ENCODE measurements around the gene GNG12. TPM values are rescaled to one million over a fixed set of nuclear protein-coding genes. Genes with fewer than 3 reads are reported as not detected.

GNG12 gene
- total and polyA plus RNA-seq, 9 of the 15 experiments (the other 6 are each of a cell fraction or from before 2014, with no cell fraction given): 2.6 to 6.0 (median 4.1) TPM

DNA sequence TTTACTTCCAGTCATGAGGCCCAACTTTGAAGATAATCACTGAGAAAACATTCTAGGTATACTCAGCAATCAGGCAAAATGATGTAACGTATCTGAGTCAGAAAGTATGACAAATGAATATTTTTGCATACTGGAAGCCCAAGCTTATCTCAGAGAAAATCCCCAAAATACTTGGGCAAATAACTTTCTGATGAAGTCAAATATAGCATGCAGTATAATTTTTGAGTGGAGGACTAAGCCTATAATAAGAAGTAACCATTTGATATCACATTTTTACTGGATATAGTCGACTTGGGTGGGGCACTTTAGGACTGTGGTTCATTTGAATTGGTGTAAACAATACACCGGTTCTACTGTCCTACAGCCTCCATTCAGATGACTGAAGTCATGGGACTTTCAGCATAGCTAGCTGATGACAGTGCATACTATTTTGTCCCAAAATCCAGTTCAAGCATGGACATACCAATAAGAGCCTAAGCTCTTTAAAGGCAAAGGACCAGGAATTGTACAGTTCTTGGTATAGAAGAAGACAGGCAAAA, 150.5 kb downstream of the GNG12 start (continued):
- TF ChIP-seq, protein P1, sequence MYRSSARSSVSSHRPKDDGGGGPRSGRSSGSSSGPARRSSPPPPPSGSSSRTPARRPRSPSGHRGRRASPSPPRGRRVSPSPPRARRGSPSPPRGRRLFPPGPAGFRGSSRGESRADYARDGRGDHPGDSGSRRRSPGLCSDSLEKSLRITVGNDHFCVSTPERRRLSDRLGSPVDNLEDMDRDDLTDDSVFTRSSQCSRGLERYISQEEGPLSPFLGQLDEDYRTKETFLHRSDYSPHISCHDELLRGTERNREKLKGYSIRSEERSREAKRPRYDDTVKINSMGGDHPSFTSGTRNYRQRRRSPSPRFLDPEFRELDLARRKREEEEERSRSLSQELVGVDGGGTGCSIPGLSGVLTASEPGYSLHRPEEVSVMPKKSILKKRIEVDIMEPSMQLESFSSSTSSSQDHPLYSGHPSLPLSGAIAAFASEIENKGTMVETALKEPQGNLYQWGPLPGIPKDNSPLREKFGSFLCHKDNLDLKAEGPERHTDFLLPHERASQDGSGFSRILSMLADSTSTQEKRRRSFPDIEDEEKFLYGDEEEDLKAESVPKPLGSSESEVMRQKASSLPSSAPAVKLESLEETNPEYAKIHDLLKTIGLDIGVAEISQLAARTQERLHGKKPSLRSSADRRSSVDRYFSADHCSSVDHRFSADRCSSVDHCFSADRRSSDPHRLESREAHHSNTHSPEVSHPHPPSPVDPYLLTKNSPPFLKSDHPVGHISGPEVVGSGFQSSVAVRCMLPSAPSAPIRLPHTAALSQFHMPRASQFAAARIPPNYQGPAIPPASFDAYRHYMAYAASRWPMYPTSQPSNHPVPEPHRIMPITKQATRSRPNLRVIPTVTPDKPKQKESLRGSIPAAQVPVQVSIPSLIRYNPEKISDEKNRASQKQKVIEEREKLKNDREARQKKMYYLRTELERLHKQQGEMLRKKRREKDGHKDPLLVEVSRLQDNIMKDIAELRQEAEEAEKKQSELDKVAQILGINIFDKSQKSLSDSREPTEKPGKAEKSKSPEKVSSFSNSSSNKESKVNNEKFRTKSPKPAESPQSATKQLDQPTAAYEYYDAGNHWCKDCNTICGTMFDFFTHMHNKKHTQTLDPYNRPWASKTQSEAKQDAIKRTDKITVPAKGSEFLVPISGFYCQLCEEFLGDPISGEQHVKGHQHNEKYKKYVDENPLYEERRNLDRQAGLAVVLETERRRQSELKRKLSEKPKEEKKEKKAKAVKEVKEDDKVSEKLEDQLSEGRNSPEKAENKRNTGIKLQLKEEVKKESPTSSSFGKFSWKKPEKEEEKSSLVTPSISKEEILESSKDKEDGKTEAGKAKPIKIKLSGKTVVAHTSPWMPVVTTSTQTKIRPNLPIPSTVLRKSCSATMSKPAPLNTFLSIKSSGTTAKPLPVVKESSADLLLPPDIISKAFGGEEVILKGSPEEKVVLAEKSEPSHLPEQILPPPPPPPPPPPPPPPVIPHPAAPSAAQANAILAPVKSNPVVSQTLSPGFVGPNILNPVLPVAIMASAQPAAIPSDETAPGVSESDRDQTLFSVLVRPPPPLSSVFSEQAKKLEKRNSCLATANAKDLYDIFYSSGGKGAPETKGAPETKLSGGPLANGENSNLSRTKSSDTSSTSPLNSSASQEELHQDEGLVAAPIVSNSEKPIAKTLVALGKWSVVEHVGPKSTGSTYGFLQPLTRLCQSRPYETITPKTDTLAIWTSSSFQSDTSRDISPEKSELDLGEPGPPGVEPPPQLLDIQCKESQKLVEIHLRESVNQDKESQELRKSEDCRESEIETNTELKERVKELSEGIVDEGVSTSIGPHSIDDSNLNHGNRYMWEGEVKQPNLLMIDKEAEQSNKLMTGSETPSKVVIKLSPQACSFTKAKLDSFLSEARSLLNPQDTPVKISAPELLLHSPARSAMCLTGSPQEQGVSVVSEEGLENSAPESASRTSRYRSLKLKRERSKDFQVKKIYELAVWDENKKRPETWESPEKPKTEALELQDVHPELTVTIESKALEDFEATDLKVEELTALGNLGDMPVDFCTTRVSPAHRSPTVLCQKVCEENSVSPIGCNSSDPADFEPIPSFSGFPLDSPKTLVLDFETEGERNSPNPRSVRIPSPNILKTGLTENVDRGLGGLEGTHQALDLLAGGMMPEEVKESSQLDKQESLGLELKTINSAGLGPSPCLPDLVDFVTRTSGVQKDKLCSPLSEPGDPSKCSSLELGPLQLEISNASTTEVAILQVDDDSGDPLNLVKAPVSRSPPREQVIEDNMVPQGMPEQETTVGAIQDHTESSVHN (IDR thresholded peaks at IDR 0.05; ENCODE audit: borderline replicate concordance in 1 of 2, low read depth in 1 of 2): peak in 1 of 2 experiments; percentile 98; a peak in 2 of 4 replicates
- TF ChIP-seq PYGO2 (tag; IDR thresholded peaks at IDR 0.05) (no peak), MXI1 (IDR thresholded peaks at IDR 0.05; ENCODE audit: low read depth, low read length) (no peak), ZNF212 (CRISPR knock-in tag; IDR thresholded peaks at IDR 0.05) (no peak), POLR2AphosphoS2 (IDR thresholded peaks at IDR 0.05; ENCODE audit: low read length) (no peak), NFE2 (IDR thresholded peaks at IDR 0.05; ENCODE audit: low read depth) (peak; percentile 76), ZFP30 (CRISPR knock-in tag; IDR thresholded peaks at IDR 0.05; ENCODE audit: borderline replicate concordance) (no peak), ELF1 (tag; IDR thresholded peaks at IDR 0.05) (no peak), CAMTA2 (CRISPR knock-in tag; conservative IDR thresholded peaks at IDR 0.05) (no peak)
- TF ChIP-seq, protein P2, sequence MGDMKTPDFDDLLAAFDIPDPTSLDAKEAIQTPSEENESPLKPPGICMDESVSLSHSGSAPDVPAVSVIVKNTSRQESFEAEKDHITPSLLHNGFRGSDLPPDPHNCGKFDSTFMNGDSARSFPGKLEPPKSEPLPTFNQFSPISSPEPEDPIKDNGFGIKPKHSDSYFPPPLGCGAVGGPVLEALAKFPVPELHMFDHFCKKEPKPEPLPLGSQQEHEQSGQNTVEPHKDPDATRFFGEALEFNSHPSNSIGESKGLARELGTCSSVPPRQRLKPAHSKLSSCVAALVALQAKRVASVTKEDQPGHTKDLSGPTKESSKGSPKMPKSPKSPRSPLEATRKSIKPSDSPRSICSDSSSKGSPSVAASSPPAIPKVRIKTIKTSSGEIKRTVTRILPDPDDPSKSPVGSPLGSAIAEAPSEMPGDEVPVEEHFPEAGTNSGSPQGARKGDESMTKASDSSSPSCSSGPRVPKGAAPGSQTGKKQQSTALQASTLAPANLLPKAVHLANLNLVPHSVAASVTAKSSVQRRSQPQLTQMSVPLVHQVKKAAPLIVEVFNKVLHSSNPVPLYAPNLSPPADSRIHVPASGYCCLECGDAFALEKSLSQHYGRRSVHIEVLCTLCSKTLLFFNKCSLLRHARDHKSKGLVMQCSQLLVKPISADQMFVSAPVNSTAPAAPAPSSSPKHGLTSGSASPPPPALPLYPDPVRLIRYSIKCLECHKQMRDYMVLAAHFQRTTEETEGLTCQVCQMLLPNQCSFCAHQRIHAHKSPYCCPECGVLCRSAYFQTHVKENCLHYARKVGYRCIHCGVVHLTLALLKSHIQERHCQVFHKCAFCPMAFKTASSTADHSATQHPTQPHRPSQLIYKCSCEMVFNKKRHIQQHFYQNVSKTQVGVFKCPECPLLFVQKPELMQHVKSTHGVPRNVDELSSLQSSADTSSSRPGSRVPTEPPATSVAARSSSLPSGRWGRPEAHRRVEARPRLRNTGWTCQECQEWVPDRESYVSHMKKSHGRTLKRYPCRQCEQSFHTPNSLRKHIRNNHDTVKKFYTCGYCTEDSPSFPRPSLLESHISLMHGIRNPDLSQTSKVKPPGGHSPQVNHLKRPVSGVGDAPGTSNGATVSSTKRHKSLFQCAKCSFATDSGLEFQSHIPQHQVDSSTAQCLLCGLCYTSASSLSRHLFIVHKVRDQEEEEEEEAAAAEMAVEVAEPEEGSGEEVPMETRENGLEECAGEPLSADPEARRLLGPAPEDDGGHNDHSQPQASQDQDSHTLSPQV (IDR thresholded peaks at IDR 0.05): peak; percentile 73
- TF ChIP-seq, protein P3, sequence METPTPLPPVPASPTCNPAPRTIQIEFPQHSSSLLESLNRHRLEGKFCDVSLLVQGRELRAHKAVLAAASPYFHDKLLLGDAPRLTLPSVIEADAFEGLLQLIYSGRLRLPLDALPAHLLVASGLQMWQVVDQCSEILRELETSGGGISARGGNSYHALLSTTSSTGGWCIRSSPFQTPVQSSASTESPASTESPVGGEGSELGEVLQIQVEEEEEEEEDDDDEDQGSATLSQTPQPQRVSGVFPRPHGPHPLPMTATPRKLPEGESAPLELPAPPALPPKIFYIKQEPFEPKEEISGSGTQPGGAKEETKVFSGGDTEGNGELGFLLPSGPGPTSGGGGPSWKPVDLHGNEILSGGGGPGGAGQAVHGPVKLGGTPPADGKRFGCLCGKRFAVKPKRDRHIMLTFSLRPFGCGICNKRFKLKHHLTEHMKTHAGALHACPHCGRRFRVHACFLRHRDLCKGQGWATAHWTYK (CRISPR knock-in tag; IDR thresholded peaks at IDR 0.05): no peak
- TF ChIP-seq, protein P4, sequence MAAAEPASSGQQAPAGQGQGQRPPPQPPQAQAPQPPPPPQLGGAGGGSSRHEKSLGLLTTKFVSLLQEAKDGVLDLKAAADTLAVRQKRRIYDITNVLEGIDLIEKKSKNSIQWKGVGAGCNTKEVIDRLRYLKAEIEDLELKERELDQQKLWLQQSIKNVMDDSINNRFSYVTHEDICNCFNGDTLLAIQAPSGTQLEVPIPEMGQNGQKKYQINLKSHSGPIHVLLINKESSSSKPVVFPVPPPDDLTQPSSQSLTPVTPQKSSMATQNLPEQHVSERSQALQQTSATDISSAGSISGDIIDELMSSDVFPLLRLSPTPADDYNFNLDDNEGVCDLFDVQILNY (CRISPR knock-in tag; IDR thresholded peaks at IDR 0.05): no peak
- TF ChIP-seq, protein P5, sequence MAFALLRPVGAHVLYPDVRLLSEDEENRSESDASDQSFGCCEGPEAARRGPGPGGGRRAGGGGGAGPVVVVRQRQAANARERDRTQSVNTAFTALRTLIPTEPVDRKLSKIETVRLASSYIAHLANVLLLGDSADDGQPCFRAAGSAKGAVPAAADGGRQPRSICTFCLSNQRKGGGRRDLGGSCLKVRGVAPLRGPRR (CRISPR knock-in tag; IDR thresholded peaks at IDR 0.05): no peak

All from K562 (cell line).